H1 (cell line): ENCODE measurements around the gene RBM4B. TPM values are rescaled to one million over a fixed set of nuclear protein-coding genes. Genes with fewer than 3 reads are reported as not detected.

Experiments used
- CTCF ChIA-PET: fragments of 300-600 bp; sonication (Branson Sonifier 250); formaldehyde crosslinking; loops from one replicate; lab custom pipeline; 2021; ENCODE audit not compliant: partially characterized antibody; lab: Charles Lee
- POLR2A ChIA-PET: fragments of 300-600 bp; sonication (Branson Sonifier 250); formaldehyde crosslinking; loops from one replicate; lab custom pipeline; 2021; ENCODE audit warnings: inconsistent platforms; ENCODE audit not compliant: partially characterized antibody; lab: Charles Lee
- DNase-seq, 2 experiments: peaks; one replicate each; pipeline versions ENCODE4 v3.0.0 to v3.0.0-alpha.2; 2010 to 2022; ENCODE audit warnings: low spot score in 2 of 2, low read depth in 1 of 2, mixed read lengths in 1 of 2
- FAIRE-seq: peaks from 2 replicates; lab custom pipeline; 2011; peaks lifted over from hg19 to GRCh38; lab: Jason Lieb, UNC
- H2AFZ ChIP-seq: 2 replicates; pipeline ENCODE4 v1.8.1; 2012; ENCODE audit warnings: low read length, inconsistent platforms
- H2AK5ac ChIP-seq: 2 replicates; pipeline ENCODE4 v1.6.1; 2013; ENCODE audit warnings: low read depth, low read length
- H2BK120ac ChIP-seq: replicated peaks from 2 replicates; pipeline ENCODE3; 2013; ENCODE audit warnings: low read depth, low read length, inconsistent platforms
- H2BK12ac ChIP-seq: 2 replicates; pipeline ENCODE4 v1.6.1; 2013; ENCODE audit warnings: low read depth, low read length
- H2BK15ac ChIP-seq: 2 replicates; pipeline ENCODE4 v1.6.1; 2013; ENCODE audit warnings: low read length
- H2BK20ac ChIP-seq: 2 replicates; pipeline ENCODE4 v1.6.1; 2013; ENCODE audit warnings: low read length
- H2BK5ac ChIP-seq: 2 replicates; pipeline ENCODE4 v1.6.1; 2013; ENCODE audit warnings: low read depth, low read length
- H3K14ac ChIP-seq: 2 replicates; pipeline ENCODE4 v1.6.1; 2013; ENCODE audit warnings: inconsistent platforms; ENCODE audit not compliant: insufficient read length
- H3K18ac ChIP-seq: 2 replicates; pipeline ENCODE4 v1.6.1; 2013; ENCODE audit warnings: low read length; ENCODE audit errors: extremely low read depth
- H3K23ac ChIP-seq: 2 replicates; pipeline ENCODE4 v1.6.1; 2013; ENCODE audit warnings: inconsistent platforms; ENCODE audit not compliant: insufficient read length
- H3K23me2 ChIP-seq: 2 replicates; pipeline ENCODE4 v1.6.1; 2013; ENCODE audit warnings: low read depth, low read length
- H3K27ac ChIP-seq: 2 replicates; pipeline ENCODE4 v1.6.1; 2011; ENCODE audit warnings: low read depth, low read length, inconsistent platforms
- H3K27me3 ChIP-seq, 4 experiments: replicated peaks in 1 of 4; 1 replicate in 1 of 4; 2 replicates in 3 of 4; pipeline versions ENCODE4 v1.6.1 to v1.8.1; 2011 to 2013; ENCODE audit warnings: low read length in 3 of 4, mild to moderate bottlenecking in 3 of 4, inconsistent platforms in 2 of 4, mixed read lengths in 2 of 4, moderate library complexity in 1 of 4; ENCODE audit not compliant: control insufficient read depth in 3 of 4, insufficient read depth in 3 of 4; ENCODE audit errors: extremely low read depth in 1 of 4
- H3K36me3 ChIP-seq, 4 experiments: 2 replicates each; pipeline versions ENCODE4 v1.6.1 to v1.8.1; 2011 to 2013; ENCODE audit warnings: mild to moderate bottlenecking in 4 of 4, low read length in 3 of 4, moderate library complexity in 2 of 4, control low read depth in 1 of 4, inconsistent platforms in 1 of 4; ENCODE audit not compliant: insufficient read depth in 4 of 4, control insufficient read depth in 2 of 4
- H3K4ac ChIP-seq: replicated peaks from 2 replicates; pipeline ENCODE3; 2013; ENCODE audit warnings: low read length, low read depth, mixed read lengths, inconsistent platforms; ENCODE audit not compliant: insufficient read length
- H3K4me1 ChIP-seq, 4 experiments: replicated peaks in 1 of 4; 1 replicate in 1 of 4; 2 replicates in 3 of 4; pipeline versions ENCODE4 v1.6.1 to v1.8.1; 2011 to 2013; ENCODE audit warnings: low read length in 3 of 4, inconsistent platforms in 2 of 4, mixed read lengths in 1 of 4; ENCODE audit not compliant: insufficient read depth in 4 of 4, control insufficient read depth in 3 of 4
- H3K4me2 ChIP-seq, 2 experiments: 2 replicates each; pipeline versions ENCODE4 v1.6.1 to v1.8.1; 2011 to 2013; ENCODE audit warnings: low read depth in 2 of 2, low read length in 2 of 2, control low read depth in 1 of 2, inconsistent platforms in 1 of 2, mild to moderate bottlenecking in 1 of 2; ENCODE audit not compliant: insufficient read depth in 1 of 2
- H3K4me3 ChIP-seq, 4 experiments: fragments of 200-600, 300-600 bp in 1 of 4; sonication (generic), shearing (Covaris generic), sonication (Bioruptor Twin) in 1 of 4; 2 replicates each; pipeline versions ENCODE4 v1.5.1 to v1.8.1; 2011 to 2016; ENCODE audit warnings: low read length in 4 of 4, low read depth in 3 of 4, control low read depth in 2 of 4, inconsistent platforms in 2 of 4, mild to moderate bottlenecking in 2 of 4, mixed read lengths in 1 of 4, moderate library complexity in 1 of 4; ENCODE audit not compliant: insufficient read depth in 2 of 4; ENCODE audit errors: extremely low read depth in 1 of 4
- H3K56ac ChIP-seq: replicated peaks from 2 replicates; pipeline ENCODE3; 2013; ENCODE audit warnings: low read depth, mild to moderate bottlenecking, mixed read lengths, low read length, inconsistent platforms; ENCODE audit not compliant: insufficient read length
- H3K79me1 ChIP-seq: 2 replicates; pipeline ENCODE4 v1.6.1; 2013; ENCODE audit warnings: low read depth, low read length, control low read depth
- H3K79me2 ChIP-seq, 2 experiments: 2 replicates each; pipeline versions ENCODE4 v1.6.1 to v1.8.1; 2012 to 2013; ENCODE audit warnings: low read length in 2 of 2, mild to moderate bottlenecking in 2 of 2, inconsistent platforms in 1 of 2; ENCODE audit not compliant: insufficient read depth in 2 of 2, control insufficient read depth in 1 of 2
- H3K9ac ChIP-seq, 4 experiments: replicated peaks in 1 of 4; 1 replicate in 1 of 4; 2 replicates in 3 of 4; pipeline versions ENCODE4 v1.6.1 to v1.8.1; 2011 to 2013; ENCODE audit warnings: low read depth in 3 of 4, low read length in 3 of 4, control low read depth in 2 of 4, mild to moderate bottlenecking in 2 of 4, moderate library complexity in 2 of 4, inconsistent platforms in 1 of 4; ENCODE audit errors: extremely low read depth in 1 of 4
- H3K9me3 ChIP-seq, 2 experiments: 2 replicates each; pipeline versions ENCODE4 v1.6.1 to v1.8.1; 2012 to 2013; ENCODE audit warnings: mild to moderate bottlenecking in 2 of 2, moderate library complexity in 2 of 2, control low read depth in 1 of 2, inconsistent platforms in 1 of 2, low read depth in 1 of 2, low read length in 1 of 2, mixed read lengths in 1 of 2; ENCODE audit not compliant: insufficient read depth in 2 of 2
- H4K20me1 ChIP-seq, 2 experiments: replicated peaks in 1 of 2; 2 replicates each; pipeline versions ENCODE3 to v1.8.1; 2011 to 2013; ENCODE audit warnings: inconsistent platforms in 2 of 2, low read length in 2 of 2, mild to moderate bottlenecking in 1 of 2; ENCODE audit not compliant: insufficient read depth in 2 of 2, control insufficient read depth in 1 of 2
- H4K5ac ChIP-seq: 2 replicates; pipeline ENCODE4 v1.6.1; 2013; ENCODE audit warnings: low read length, low read depth, mixed read lengths, inconsistent platforms; ENCODE audit not compliant: insufficient read length
- H4K8ac ChIP-seq: 2 replicates; pipeline ENCODE4 v1.8.0; 2013; ENCODE audit warnings: mild to moderate bottlenecking, moderate library complexity, low read length, inconsistent platforms; ENCODE audit not compliant: insufficient read depth; ENCODE audit errors: extremely low read depth
- H4K91ac ChIP-seq: replicated peaks from 2 replicates; pipeline ENCODE3; 2013; ENCODE audit warnings: low read length, mixed read lengths, inconsistent platforms; ENCODE audit not compliant: insufficient read length
- CEBPB ChIP-seq: IDR thresholded peaks from 2 replicates; pipeline ENCODE4 v1.6.1; 2012; ENCODE audit warnings: low read depth, low read length
- EZH2 ChIP-seq: fragments of 200-600 bp; sonication (generic); IDR thresholded peaks from 2 replicates; pipeline ENCODE4 v1.7.1; 2012; ENCODE audit warnings: low read depth, mild to moderate bottlenecking, moderate library complexity, low read length, inconsistent platforms; ENCODE audit not compliant: severe bottlenecking
- GTF2F1 ChIP-seq: IDR thresholded peaks from 2 replicates; pipeline ENCODE4 v1.6.1; 2012; ENCODE audit warnings: low read depth, low read length, improper control_type of control experiment, borderline replicate concordance
- JUN ChIP-seq: IDR thresholded peaks from 2 replicates; pipeline ENCODE4 v1.6.1; 2011; ENCODE audit warnings: low read depth, mild to moderate bottlenecking, improper control_type of control experiment, low read length
- KDM4A ChIP-seq: IDR thresholded peaks from one replicate; pipeline ENCODE4 v1.7.1; 2012; ENCODE audit warnings: low read depth, mild to moderate bottlenecking, moderate library complexity, low read length, inconsistent platforms; ENCODE audit not compliant: severe bottlenecking
- RAD21 ChIP-seq, 2 experiments: IDR thresholded peaks in 1 of 2; conservative IDR thresholded peaks in 1 of 2; 2 replicates each; pipeline ENCODE4 v1.6.1; 2011; ENCODE audit warnings: low read depth in 2 of 2, low read length in 2 of 2, improper control_type of control experiment in 1 of 2, inconsistent platforms in 1 of 2, mild to moderate bottlenecking in 1 of 2, moderate library complexity in 1 of 2
- RXRA ChIP-seq: IDR thresholded peaks from 2 replicates; pipeline ENCODE4 v1.6.1; 2011; ENCODE audit warnings: low read depth, mild to moderate bottlenecking, low read length, moderate library complexity; ENCODE audit not compliant: insufficient read depth
- SIRT6 ChIP-seq: IDR thresholded peaks from one replicate; pipeline ENCODE4 v1.7.1; 2012; ENCODE audit warnings: low read length, inconsistent platforms
- SIX5 ChIP-seq: IDR thresholded peaks from 2 replicates; pipeline ENCODE4 v1.6.1; 2011; ENCODE audit warnings: mild to moderate bottlenecking, low read depth, low read length
- TAF1 ChIP-seq: IDR thresholded peaks from 2 replicates; pipeline ENCODE4 v1.6.1; 2011; ENCODE audit warnings: mild to moderate bottlenecking, low read depth, low read length
- TCF12 ChIP-seq: IDR thresholded peaks from 2 replicates; pipeline ENCODE4 v1.6.1; 2011; ENCODE audit warnings: low read depth, mild to moderate bottlenecking, low read length
- TEAD4 ChIP-seq: IDR thresholded peaks from 2 replicates; pipeline ENCODE4 v1.6.1; 2012; ENCODE audit warnings: low read depth, low read length, inconsistent platforms, mixed read lengths
- YY1 ChIP-seq: IDR thresholded peaks from 2 replicates; pipeline ENCODE4 v1.6.1; 2011; ENCODE audit warnings: low read depth, mild to moderate bottlenecking, low read length
- WGBS, 2 experiments: shearing (Covaris generic) in 1 of 2; methylation state at CpG; one replicate each; pipeline versions ENCODE4 v1.1.6 to v1.1.7; 2013 to 2015; ENCODE audit warnings: low lambda C conversion rate in 2 of 2, mixed read lengths in 2 of 2, inconsistent platforms in 1 of 2, low coverage in 1 of 2, missing lambda C conversion rate in 1 of 2; ENCODE audit not compliant: insufficient replicate concordance in 2 of 2, insufficient coverage in 1 of 2, insufficient read length in 1 of 2; ENCODE audit errors: extremely low coverage in 1 of 2, missing lambda C conversion rate in 1 of 2; 5-methylcytosine and 5-hydroxymethylcytosine counted together
- polyA plus RNA-seq, 7 experiments: library from polyadenylated mRNA; depleted of rRNA in 3 of 7; stranded (reverse) in 5 of 7; unstranded in 2 of 7; fragments of >200 nt in 5 of 7; fragments of 200-250 nt in 2 of 7; gene quantifications; 1 replicate in 5 of 7; 2 replicates in 1 of 7; 4 replicates in 1 of 7; pipeline versions ENCODE4 v1.2.1 to v1.2.3, GENCODE V29; 2011 to 2013; ENCODE audit warnings: missing spikeins in 2 of 7, mixed read lengths in 2 of 7
- total RNA-seq: library from RNA; stranded (reverse); fragmentation: NEBNext Ultra II Directional; extraction: Animal tissue kit (Norgen Biotek cat#: 25700); gene quantifications from 2 replicates; pipeline ENCODE4 v1.2.1, GENCODE V29; 2021

RBM4B gene
- total and polyA plus RNA-seq, 2 of the 8 experiments (the other 6 are each of a cell fraction or from before 2014, with no cell fraction given): 27.5 to 30.5 TPM

DNA sequence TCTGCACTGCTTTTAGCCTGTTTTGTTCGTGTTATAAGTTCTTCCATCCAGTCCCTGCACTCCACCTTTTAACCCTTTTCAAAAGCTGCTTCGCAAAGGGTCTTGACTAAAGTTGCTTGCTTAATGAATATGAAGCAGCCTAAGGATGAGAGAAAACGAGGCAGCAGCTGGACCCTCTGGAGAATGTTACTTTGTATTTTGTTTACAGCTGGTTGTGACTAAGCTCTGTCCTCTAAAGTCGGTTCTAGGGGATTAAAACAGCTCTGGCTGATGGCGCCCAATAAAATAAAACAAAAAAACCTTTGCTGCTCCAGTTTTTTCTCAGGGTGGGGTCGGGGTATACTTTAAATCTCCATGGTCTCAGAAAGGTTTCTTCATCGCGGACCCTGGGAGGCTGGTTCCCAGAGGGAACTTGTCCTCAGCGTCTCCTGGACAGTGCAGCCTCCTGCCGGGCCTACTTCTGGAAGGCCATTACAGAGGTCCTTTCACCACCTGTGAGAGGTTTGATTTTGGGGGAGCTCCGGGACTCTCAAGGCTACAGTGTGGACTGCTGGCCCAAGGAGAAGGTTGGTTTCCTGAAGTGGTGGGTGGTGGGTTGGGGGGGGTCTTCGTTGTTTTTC lies 40.0 kb downstream of the RBM4B start:
- H2BK5ac ChIP-seq: peak overlapping the region; percentile 97
- DNase-seq (no peak), FAIRE-seq (no peak)
- WGBS, 2 experiments: 60% methylated on average over 11 of the region's 12 CpGs; no CpG with 5 or more reads in 1 of the 2 experiments
- peak overlapping the region; percentile 21 to 90 (median 54); a peak in 7 of 8 replicates for H3K4me3 ChIP-seq
- no peak overlapping the region for H3K23ac ChIP-seq
- no peaks in the 10 kb centered on the region for H3K9me3 ChIP-seq
- no peak overlapping the region for H3K14ac ChIP-seq
- peaks cover 17 to 27% of the 10 kb centered on the region in 2 experiments for H4K20me1 ChIP-seq
- H3K4me1 ChIP-seq: peaks cover 0 to 20% (median 13%) of the 10 kb centered on the region in 4 experiments; a peak in 5 of 7 replicates
- H2AK5ac ChIP-seq: peak overlapping the region; percentile 92
- POLR2A ChIA-PET: interaction anchor here (0.6 to 66.2 kb wide), 23 partner anchors 5 to 277 kb away, joined by 3 to 2165 read pairs (median 4); partner anchors contain the start of genes ACTN3, CCDC87, CCS and CTSF
- H4K91ac ChIP-seq: no peak overlapping the region
- H2AFZ ChIP-seq: no peak overlapping the region
- no peak overlapping the region for H2BK15ac ChIP-seq
- no peak overlapping the region for H2BK120ac ChIP-seq
- H3K27ac ChIP-seq: peak overlapping the region; percentile 86
- H3K79me1 ChIP-seq: no peaks in the 10 kb centered on the region; the same call in none of the 2 replicates
- H3K36me3 ChIP-seq: peaks cover 13 to 52% (median 28%) of the 10 kb centered on the region in 4 experiments
- peak overlapping the region; percentile 72 for H3K4ac ChIP-seq
- peak overlapping the region; percentile 67 to 88 for H3K4me2 ChIP-seq
- peak overlapping the region; percentile 85 for H3K56ac ChIP-seq
- peak overlapping the region; percentile 95 for H4K5ac ChIP-seq
- H3K27me3 ChIP-seq: no peaks in the 10 kb centered on the region
- peak overlapping the region in 3 of 4 experiments; percentile 69 to 90 (median 75); a peak in 6 of 7 replicates for H3K9ac ChIP-seq
- peaks cover 38 to 74% of the 10 kb centered on the region in 2 experiments for H3K79me2 ChIP-seq
- CTCF ChIA-PET: interaction anchor here (0.6 to 2.9 kb wide), 15 partner anchors 8 to 95 kb away, joined by 3 to 10 read pairs (median 4); partner anchors contain the start of genes CCDC87 and RBM4B
- peak overlapping the region; percentile 99; the same call in 1 of the 2 replicates for H4K8ac ChIP-seq
- peak overlapping the region; percentile 84; the same call in 1 of the 2 replicates for H2BK12ac ChIP-seq
- H3K18ac ChIP-seq: peak overlapping the region; percentile 95; the same call in 1 of the 2 replicates
- peaks cover 10% of the 10 kb centered on the region for H3K23me2 ChIP-seq
- H2BK20ac ChIP-seq: no peak overlapping the region
- TF ChIP-seq TCF12 (no peak), CEBPB (no peak), GTF2F1 (no peak), JUN (no peak), TEAD4 (no peak), TAF1 (no peak), KDM4A (no peak), RAD21 (IDR thresholded peaks at IDR 0.05 in 1 of 2, conservative IDR thresholded peaks at IDR 0.05 in 1 of 2; ENCODE audit: low read depth in 2 of 2, low read length in 2 of 2) (no peak), YY1 (no peak), SIRT6 (no peak), EZH2 (no peak), RXRA (no peak), SIX5 (no peak)
